Measurements from ENCODE around the gene TP53I11. TPM values are rescaled to one million over a fixed set of nuclear protein-coding genes. Genes with fewer than 3 reads are reported as not detected.

The TP53I11 gene
- 2.6 and 2.7 TPM in 2 replicates for total RNA-seq

DNA sequence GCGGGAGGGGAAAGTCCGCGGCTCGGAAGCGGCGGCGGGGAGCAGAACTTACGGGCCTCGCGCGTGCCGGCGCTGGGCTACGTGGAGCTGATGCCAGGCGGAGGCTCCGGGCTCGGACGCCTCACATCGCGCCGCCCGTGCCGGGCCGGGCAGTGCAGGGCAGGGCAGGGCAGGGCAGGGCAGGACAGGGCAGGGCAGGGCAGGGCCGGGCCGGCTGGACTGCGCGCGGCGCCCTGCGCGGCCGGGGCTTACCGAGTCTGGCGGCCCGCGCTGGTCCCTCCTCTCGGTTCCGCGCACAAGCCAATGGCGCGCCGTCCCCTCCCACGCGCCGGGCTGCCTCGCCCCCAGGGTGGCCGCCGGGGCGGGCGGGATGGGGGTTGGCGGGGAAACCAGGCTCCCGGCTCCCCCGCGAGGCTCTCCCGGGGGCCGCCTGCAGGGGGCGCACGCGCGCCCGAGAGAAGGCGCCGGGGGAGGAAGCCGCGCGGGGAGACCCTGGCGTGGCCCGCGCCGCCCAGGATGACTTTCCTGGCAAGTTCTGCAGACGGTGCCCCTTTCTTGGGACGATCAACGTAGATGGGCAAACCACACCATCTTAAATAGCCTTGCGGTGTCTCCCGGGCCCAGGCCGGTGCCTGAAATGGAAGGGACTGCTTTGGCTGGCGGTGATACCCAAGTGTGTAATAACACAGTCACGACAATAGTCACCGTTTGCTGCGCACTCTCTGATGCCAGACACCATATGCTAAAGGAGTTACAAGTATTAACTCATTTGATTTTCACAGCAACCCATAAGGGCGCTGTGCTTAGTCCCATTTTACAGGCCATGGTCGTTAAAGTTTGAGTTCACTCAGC is at the start of gene TP53I11:
TSS of gene TP53I11 (minus strand) at position 259 of the 852 bp plus-strand sequence. CDS start 12,548 bp downstream, outside the sequence.
- intact Hi-C loops (cut with micrococcal nuclease), result loop anchor here (1.0 to 2.0 kb wide), 3 partner anchors 15 to 196 kb away; partner anchors contain the start of gene PRDM11

DNA sequence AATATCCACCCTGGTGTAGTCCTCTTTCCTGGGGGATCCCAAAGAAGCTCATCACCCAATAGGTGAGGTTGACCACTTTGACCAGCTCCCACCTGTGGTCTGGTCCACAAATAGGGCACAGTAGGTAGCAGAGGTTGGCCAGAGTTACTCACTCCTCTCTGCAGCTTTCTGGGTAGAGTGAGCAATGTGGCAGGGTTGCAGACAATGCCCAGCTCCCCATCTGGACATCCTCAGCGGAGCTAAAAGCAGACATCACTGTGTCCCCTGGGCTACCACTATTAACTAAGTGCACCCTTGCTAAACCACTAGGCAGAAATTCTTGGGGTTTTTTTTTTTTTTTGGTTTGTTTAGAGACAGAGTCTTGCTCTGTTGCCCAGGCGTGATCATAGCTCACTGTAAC is 48.4 kb upstream of the TP53I11 start:
- intact Hi-C loops (cut with micrococcal nuclease), result no loop called here

DNA sequence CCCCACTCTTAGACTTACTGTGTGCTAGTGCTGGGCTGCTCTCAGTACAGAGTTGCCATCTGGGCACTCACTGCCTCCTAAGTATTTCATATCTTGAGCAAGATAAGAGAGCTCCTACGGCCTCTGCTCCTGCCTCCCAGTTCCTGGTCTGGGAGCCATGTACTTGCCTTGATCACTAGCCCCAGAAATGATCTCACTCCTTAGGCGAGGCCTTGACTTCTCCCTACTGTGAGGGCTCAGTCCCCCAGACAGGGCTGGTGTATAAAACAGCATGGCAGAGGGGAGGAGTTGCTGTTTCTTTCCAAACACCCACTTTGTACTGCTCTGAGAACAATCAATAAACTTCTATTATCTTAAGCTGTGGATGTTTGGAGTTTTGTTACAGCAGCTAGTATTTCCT is 47.4 kb upstream of the TP53I11 start:
- intact Hi-C loops (cut with micrococcal nuclease), result no loop called here

- intact Hi-C loops (cut with micrococcal nuclease), result no loop called here
These were observed 46.9 kb upstream of the TP53I11 start for GRCh38 chr11:44997566-44997965.

GRCh38 chr11:44994753-44995152 is 44.1 kb upstream of the TP53I11 start:
- intact Hi-C loops (cut with micrococcal nuclease), result no loop called here

DNA sequence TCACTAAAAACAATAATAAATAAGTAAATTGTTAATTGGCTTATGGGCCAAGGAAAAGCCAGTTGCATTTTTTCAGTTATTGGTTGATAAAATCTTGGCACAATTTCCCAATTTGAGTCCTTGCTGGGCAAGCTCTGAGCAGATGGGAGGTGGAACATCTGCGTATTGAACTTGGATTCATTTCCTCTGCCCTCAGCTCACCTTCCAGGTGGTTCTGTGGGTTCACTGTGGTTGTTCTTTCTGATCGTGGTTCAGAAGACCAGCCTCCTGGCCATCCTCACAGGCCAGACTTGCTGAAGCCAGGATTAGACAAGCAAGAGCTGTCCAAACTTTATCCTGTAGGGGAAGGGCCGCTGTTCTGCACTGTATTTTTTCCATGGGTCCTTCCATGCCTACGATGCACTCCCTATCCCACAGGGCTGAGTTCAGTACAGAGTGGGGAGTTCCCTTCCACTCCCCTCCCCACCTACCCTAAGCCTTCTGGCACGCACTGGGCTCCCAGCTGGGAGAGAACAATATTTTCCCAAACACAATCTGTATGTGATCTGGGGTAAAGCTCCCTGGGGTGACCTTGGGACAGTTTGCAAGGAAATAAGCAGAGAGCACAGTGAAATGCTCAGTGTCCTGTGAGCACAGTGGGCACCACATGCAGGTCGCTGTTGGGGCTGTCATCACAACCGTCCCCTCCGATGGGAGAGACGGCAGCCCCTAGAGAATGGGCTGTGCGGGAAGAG is 43.5 kb upstream of the TP53I11 start:
- intact Hi-C loops (cut with micrococcal nuclease), result no loop called here

GRCh38 chr11:44992774-44993173 is 42.1 kb upstream of the TP53I11 start:
- intact Hi-C loops (cut with micrococcal nuclease), result no loop called here

DNA sequence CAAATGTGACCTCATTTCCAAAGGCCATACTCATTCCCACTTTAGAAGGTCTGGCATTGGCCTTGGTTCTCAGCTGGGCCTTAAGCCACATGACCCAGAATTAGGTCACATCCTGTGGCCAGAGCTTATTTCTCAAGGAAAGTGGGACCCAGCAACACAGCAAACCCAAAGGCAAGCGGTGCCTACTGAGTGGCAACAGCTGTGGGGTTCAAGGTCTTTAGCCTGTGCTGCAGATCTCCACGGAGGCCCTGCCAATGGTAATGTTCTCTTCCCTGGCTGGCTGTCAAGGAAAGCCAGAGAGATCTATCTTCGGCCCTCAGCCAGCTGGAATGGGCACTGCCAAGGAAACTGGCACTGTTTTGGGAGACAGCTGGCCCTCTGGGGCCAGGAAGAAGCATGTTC is 41.5 kb upstream of the TP53I11 start:
- intact Hi-C loops (cut with micrococcal nuclease), result no loop called here

GRCh38 chr11:44990665-44991064 is 40.0 kb upstream of the TP53I11 start:
- intact Hi-C loops (cut with micrococcal nuclease), result no loop called here

DNA sequence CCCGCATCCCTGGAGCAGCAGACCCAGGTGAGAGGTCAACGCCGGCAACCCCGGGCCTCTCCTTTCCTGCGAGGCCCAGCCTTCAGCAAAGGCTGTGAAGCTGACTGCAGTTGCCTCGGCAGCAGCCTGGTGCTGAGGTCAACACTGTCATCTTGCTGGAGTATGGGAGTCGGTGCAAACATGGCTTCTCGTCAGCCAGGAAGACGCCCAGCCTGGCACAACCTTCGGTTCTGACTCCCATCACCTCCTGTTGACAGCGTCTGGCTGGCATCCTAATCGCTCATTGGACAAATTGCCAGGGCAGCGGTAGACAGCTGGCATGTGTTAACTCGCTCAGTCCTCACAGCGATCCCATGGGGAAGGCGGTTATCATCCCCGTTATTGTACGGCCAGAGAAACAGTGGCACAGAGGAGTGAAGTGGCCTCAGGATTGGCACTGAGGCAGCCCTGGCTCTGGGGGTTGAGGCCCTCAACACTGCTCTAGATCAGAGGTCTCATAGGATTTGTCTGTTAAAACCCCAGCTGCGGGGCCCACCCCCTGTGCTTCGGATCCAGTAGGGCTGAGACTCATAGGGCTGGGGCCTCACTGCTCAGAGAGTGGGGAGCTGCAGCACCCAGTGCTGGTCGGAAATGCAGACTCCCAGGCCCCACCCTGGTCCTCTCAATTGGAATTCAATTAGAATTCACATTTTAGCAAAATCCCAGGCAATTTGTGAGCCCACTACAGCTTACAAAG is 39.3 kb upstream of the TP53I11 start:
- intact Hi-C loops (cut with micrococcal nuclease), result no loop called here

GRCh38 chr11:44988981-44989635 is 38.4 kb upstream of the TP53I11 start:
- intact Hi-C loops (cut with micrococcal nuclease), result no loop called here

DNA sequence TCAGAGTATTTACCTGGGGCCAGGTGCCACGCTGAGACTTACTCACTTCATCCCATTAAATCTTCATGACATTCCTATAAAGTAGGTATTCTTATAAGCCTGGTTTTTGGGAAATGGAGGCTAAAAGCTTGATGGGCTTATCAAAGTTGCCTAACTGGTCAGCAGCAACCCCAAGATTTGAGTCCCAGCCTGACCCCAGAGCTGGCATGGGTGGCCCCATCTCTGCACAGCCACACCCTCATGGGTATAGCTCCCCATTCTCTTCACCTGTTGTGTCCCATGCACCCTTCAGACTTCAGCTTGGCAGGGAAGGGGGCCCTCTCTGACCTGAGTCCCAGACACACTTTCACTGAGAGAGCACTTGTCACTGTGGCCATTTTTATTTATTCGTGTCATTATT is 37.4 kb upstream of the TP53I11 start:
- intact Hi-C loops (cut with micrococcal nuclease), result no loop called here

GRCh38 chr11:44987506-44987905 is 36.8 kb upstream of the TP53I11 start:
- intact Hi-C loops (cut with micrococcal nuclease), result no loop called here

DNA sequence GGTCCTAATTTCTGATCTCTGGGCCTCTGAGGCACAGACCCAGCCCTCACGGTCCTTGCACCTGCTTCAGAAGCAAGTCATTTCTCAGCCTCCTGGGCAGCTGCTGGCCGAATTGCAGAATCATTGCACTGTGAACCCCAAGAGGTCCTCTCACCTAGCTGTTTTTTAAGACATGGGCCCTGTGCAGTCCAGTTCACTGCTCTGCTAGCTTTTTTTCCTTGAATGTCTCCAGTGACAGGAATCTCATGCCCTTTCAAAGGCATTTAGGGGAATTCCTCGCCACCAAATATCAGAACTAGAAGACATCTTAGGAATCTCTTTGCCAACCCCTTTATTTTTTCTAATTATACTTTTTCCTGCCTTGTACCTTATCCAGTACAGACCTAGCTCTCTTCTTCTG is 35.6 kb upstream of the TP53I11 start:
- intact Hi-C loops (cut with micrococcal nuclease), result no loop called here

GRCh38 chr11:44985721-44986120 is 35.0 kb upstream of the TP53I11 start:
- intact Hi-C loops (cut with micrococcal nuclease), result no loop called here

DNA sequence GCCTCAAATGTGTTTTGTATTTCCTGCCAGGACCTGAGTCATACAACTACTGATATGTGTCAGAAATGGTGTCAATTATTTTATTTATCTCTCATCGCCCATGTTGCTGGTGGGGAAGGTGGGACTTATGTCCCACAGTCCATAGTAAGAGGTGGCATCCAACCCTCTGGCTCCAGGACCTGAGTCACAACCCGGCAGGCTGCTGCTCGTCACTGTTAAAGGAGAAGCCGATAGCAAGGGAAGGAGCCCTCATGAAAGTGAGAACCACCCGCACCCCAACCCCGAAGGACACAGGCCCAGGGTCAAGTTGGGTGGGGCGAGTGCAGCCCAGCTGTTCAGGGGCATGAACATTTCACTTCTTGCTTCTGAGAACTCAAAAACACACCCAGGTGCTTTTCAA is 33.1 kb upstream of the TP53I11 start:
- intact Hi-C loops (cut with micrococcal nuclease), result no loop called here

GRCh38 chr11:44982496-44983062 is 31.9 kb upstream of the TP53I11 start:
- intact Hi-C loops (cut with micrococcal nuclease), result no loop called here

GRCh38 chr11:44980533-44981427 is 30.1 kb upstream of the TP53I11 start:
- intact Hi-C loops (cut with micrococcal nuclease), result no loop called here

- intact Hi-C loops (cut with micrococcal nuclease), result no loop called here
These were observed 29.1 kb upstream of the TP53I11 start for GRCh38 chr11:44979543-44980399.
